ENCODE data around the gene CCL7. TPM values are rescaled to one million over a fixed set of nuclear protein-coding genes. Genes with fewer than 3 reads are reported as not detected.

Gene CCL7
- total RNA-seq, 1 experiment from 2014 or later = not detected

DNA sequence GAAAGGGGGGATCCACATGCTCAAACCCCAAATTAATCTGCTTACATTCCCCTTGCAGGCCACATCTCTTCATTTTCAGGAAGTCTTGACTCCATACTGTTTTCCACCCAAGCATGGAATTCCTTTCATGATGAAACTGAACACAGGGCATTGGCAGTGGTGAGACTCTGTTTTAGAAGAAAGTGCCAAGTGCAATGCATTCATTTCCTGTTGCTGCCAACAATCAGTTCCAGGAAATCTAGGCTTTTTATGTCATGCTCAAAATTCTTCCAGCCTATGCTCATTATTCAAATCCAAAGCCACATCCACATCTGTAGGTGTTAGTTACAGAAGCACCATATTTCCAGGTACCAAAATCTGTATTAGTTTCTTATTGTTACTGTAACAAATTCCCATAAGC, 10.9 kb upstream of the CCL7 start:
- in situ Hi-C loops (cut with HindIII; ENCODE audit: low pct_unique_long_range_greater_than_20kb, low sequenced_read_pairs) = no loop called here

DNA sequence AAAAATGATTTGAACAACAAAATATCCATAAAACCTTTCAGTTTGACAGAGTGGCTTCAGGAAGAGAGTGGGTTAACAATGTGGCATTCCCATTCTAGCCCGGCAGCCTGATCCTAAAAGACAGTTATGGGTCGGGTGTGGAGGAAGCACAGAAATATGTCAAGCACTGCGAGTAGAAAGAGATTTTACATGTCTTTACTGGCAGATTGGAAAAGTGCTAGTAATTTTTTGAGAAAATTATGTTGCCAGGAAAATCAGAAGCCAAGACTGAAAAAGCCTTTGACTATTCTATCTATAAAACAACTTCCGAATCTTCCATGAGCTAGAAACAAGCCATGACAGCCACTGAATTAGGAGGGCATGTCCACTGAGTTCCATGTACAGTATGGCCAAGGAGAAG, 9.2 kb upstream of the CCL7 start:
- in situ Hi-C loops (cut with HindIII; ENCODE audit: low pct_unique_long_range_greater_than_20kb, low sequenced_read_pairs) = no loop called here
- no peak for DNase-seq (ENCODE audit: low read depth, low spot score)

More for the DNA sequence above, 10.9 kb upstream of the CCL7 start:
- no peak for DNase-seq (ENCODE audit: low read depth, low spot score)

GRCh38 chr17:34261568-34262337, 8.3 kb upstream of the CCL7 start:
- in situ Hi-C loops (cut with HindIII; ENCODE audit: low pct_unique_long_range_greater_than_20kb, low sequenced_read_pairs) = no loop called here

GRCh38 chr17:34265711-34266110, 4.3 kb upstream of the CCL7 start:
- DNase-seq (ENCODE audit: low read depth, low spot score) = no peak
- in situ Hi-C loops (cut with HindIII; ENCODE audit: low pct_unique_long_range_greater_than_20kb, low sequenced_read_pairs) = no loop called here

More at GRCh38 chr17:34261568-34262337, 8.3 kb upstream of the CCL7 start:
- DNase-seq (ENCODE audit: low read depth, low spot score) = no peak

DNA sequence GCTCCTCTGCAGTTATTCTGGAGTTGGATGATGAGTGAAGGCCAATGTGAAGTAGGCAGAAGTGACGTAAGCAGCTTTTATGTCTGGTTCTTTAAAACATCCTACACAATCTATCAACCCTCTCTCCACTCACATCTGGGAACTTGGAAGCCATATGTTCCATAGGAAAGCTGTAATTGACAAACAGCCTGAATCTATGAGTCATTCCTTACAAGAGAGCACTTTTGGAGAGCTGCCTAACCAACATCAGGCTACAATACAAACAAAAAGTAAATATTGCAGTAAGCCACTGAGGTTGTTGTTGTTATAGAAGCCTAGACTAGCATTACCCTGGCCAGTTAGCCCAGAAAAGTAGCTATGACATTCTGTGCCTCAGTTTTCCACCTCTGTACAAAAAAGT, 5.9 kb downstream of the CCL7 start:
- DNase-seq (ENCODE audit: low read depth, low spot score) = no peak
- in situ Hi-C loops (cut with HindIII; ENCODE audit: low pct_unique_long_range_greater_than_20kb, low sequenced_read_pairs) = no loop called here

- no peak for DNase-seq (ENCODE audit: low read depth, low spot score)
- in situ Hi-C loops (cut with HindIII; ENCODE audit: low pct_unique_long_range_greater_than_20kb, low sequenced_read_pairs) = no loop called here
These were observed 6.8 kb downstream of the CCL7 start for GRCh38 chr17:34276826-34277225.

DNA sequence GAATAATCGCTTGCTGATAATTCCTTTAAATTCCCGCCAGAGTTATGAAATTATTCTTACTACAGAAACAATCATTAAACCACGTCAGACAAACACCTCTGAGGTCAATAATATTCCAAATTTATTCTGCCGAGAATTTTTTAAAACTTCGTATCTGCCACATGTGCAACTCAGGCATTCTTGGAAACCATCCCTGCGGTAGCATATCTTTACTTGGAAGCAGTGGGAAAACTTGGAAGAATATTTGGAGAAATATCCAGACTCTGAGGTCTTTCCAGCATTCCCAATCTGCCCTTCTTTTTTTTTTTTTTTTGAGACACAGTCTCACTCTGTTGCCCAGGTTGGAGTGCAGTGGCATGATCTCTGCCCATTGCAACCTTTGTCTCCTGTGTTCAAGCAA, 13.6 kb downstream of the CCL7 start:
- DNase-seq (ENCODE audit: low read depth, low spot score) = no peak
- in situ Hi-C loops (cut with HindIII; ENCODE audit: low pct_unique_long_range_greater_than_20kb, low sequenced_read_pairs) = no loop called here

- no peak for DNase-seq (ENCODE audit: low read depth, low spot score)
- in situ Hi-C loops (cut with HindIII; ENCODE audit: low pct_unique_long_range_greater_than_20kb, low sequenced_read_pairs) = no loop called here
These were observed 15.3 kb downstream of the CCL7 start, which contains the start of gene CCL11 for GRCh38 chr17:34285286-34285792. CCL11 (plus strand) TSS chr17:34285742; CDS start chr17:34285809, 67 bp downstream.

DNA sequence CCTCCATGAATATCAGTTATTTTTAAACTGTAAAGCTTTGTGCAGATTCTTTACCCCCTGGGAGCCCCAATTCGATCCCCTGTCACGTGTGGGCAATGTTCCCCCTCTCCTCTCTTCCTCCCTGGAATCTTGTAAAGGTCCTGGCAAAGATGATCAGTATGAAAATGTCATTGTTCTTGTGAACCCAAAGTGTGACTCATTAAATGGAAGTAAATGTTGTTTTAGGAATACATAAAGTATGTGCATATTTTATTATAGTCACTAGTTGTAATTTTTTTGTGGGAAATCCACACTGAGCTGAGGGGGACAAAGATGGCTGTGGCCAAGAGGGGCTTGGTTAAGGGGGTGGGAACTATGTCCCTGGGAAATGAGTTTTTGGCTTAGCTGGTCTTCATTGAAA, 17.9 kb downstream of the CCL7 start:
- in situ Hi-C loops (cut with HindIII; ENCODE audit: low pct_unique_long_range_greater_than_20kb, low sequenced_read_pairs) = no loop called here
- DNase-seq (ENCODE audit: low read depth, low spot score) = no peak

- in situ Hi-C loops (cut with HindIII; ENCODE audit: low pct_unique_long_range_greater_than_20kb, low sequenced_read_pairs) = no loop called here
- no peak for DNase-seq (ENCODE audit: low read depth, low spot score)
These were observed 20.6 kb downstream of the CCL7 start for GRCh38 chr17:34290586-34290985.

DNA sequence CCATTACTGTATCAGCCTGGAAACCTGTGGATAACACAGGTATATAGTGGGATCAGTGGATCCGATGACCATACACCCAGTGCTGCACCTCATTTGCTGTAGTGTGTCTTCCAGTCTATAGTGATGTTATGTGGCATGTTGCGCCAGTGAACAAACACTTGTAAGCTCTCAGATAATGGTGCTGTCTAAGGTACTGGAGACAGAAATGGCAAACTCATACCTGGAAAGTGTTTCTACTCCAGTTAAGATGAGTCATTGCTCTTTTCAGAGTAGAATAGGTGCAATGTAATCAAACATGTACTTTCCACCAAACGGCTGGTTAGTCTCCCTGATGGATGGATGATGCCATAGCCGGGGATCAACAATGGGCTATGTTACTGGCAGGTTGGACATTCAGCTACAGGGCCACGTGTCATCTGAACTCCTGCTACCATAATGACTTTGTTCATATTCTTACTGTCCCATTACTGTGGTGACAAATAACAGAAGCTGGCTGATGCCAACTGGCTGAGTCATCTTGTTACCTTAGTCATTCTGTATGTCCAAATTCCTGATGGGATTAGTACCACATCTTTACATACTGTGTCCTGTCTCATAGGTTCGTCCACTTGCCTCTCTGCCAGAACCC, 21.8 kb downstream of the CCL7 start:
- DNase-seq (ENCODE audit: low read depth, low spot score) = no peak

DNA sequence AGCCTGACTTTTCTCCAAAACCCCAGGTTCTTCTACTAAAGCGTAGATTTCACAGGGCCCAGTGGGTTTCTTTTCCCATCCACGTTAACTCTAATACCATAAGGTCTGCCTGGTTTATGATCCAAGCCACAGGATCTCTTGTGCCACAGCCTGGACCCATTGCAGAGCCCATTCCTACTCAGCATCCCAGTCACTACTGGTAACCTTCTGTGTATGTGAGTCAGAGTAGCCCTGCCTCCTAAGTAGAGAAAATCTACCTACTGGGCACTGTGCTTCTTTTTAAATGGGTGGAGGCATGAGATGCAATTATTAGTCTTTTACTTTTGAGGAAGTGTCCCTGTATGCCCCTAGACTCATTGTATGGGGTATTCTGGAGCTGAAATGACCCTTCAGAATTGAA, 29.0 kb downstream of the CCL7 start:
- no peak for DNase-seq (ENCODE audit: low read depth, low spot score)
- in situ Hi-C loops (cut with HindIII; ENCODE audit: low pct_unique_long_range_greater_than_20kb, low sequenced_read_pairs) = no loop called here

More for the DNA sequence above, 21.8 kb downstream of the CCL7 start:
- in situ Hi-C loops (cut with HindIII; ENCODE audit: low pct_unique_long_range_greater_than_20kb, low sequenced_read_pairs) = no loop called here

DNA sequence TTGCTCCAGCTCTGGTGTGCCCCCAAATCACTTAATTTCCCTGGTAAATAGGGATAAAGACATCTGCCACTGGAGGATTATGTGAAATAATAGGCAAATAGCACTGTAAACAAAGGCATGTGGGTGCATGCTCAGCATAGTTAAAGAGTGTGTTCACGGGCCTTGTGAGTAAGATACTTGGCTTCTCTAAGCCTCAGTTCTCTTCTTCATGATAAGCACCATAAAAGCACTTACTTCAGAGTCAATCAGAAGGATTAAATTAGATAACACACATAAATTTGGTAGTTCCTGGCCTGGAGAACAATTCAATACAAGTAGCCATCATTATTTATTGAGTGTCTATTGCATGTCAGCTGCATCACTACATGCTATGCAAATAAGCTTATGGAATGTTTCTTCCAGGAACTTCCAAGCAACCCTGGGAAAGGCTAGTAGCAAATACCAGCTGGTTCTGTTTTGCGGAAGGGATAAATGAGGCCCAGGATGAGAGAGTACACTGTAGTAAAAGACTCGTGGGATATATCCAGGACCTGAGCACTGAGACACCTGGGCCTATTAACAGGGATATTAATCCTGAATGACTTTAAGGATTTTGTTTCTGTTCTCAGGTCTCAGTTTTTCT, 30.0 kb downstream of the CCL7 start:
- in situ Hi-C loops (cut with HindIII; ENCODE audit: low pct_unique_long_range_greater_than_20kb, low sequenced_read_pairs) = no loop called here

GRCh38 chr17:34300652-34301370, 30.8 kb downstream of the CCL7 start:
- no peak for DNase-seq (ENCODE audit: low read depth, low spot score)
- in situ Hi-C loops (cut with HindIII; ENCODE audit: low pct_unique_long_range_greater_than_20kb, low sequenced_read_pairs) = no loop called here

More for the DNA sequence above, 30.0 kb downstream of the CCL7 start:
- no peak for DNase-seq (ENCODE audit: low read depth, low spot score)

GRCh38 chr17:34301986-34302385, 32.0 kb downstream of the CCL7 start:
- no peak for DNase-seq (ENCODE audit: low read depth, low spot score)
- in situ Hi-C loops (cut with HindIII; ENCODE audit: low pct_unique_long_range_greater_than_20kb, low sequenced_read_pairs) = no loop called here

GRCh38 chr17:34302636-34303035, 32.6 kb downstream of the CCL7 start:
- in situ Hi-C loops (cut with HindIII; ENCODE audit: low pct_unique_long_range_greater_than_20kb, low sequenced_read_pairs) = no loop called here
- DNase-seq (ENCODE audit: low read depth, low spot score) = no peak

DNA sequence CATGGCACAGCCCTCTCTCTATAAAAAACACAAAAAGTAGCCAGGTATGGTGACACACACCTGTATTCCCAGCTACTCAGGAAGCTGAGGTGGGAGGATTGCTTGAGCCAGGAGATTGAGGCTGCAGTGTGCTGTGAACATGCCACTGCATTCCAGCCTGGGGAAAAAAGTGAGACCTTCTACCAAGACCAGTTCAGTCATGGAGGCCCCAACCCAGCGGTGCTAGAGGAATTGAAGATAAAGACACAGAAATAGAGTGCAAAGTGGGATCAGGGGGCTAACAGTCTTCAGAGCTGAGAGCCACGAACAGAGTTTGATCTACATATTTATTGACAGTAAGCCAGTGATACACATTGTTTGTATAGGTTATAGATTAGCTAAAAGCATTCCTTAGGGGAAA, 33.6 kb downstream of the CCL7 start:
- in situ Hi-C loops (cut with HindIII; ENCODE audit: low pct_unique_long_range_greater_than_20kb, low sequenced_read_pairs) = no loop called here
- no peak for DNase-seq (ENCODE audit: low read depth, low spot score)

GRCh38 chr17:34305061-34305460, 35.0 kb downstream of the CCL7 start:
- in situ Hi-C loops (cut with HindIII; ENCODE audit: low pct_unique_long_range_greater_than_20kb, low sequenced_read_pairs) = no loop called here
- DNase-seq (ENCODE audit: low read depth, low spot score) = no peak

Measured in SK-MEL-5 (cell line).